Posterior vena cava (tissue), 2 donors: ENCODE measurements around the gene DLG1. TPM values are rescaled to one million over a fixed set of nuclear protein-coding genes. Genes with fewer than 3 reads are reported as not detected.

Source experiments
- DNase-seq: peaks from one replicate; pipeline ENCODE4 v3.0.0-alpha.2; 2020; ENCODE audit warnings: low spot score
- intact Hi-C, 2 donors: fragments of 100-400 bp; cut with DNase I; formaldehyde crosslinking; loops; one replicate each; pipeline versions ENCODE4 v1.14.1 to v1.14.2; 2022 to 2023
- total RNA-seq, 2 donors: library from RNA; stranded (reverse); fragmentation: NEBNext Ultra II Directional; extraction: Animal tissue kit (Norgen Biotek cat#: 25700); gene quantifications; one replicate each; pipeline ENCODE4 v1.2.1, GENCODE V29; 2021
- donor health status: DM: yes; HTN: yes; CAD: no.
- donor health status: DM: yes; HTN: yes; CAD: no.

The DLG1 gene
- total RNA-seq, 2 donors from 2014 or later: 67.9 to 70.3 TPM

GRCh38 chr3:197322149-197322548 lies 23.7 kb upstream of the DLG1 start:
- intact Hi-C loops: no loop called here
- DNase-seq: no peak

GRCh38 chr3:197320582-197320981 lies 22.2 kb upstream of the DLG1 start:
- intact Hi-C loops: no loop called here

GRCh38 chr3:197317250-197317963 lies 19.0 kb upstream of the DLG1 start:
- DNase-seq: no peak

More at GRCh38 chr3:197320582-197320981, 22.2 kb upstream of the DLG1 start:
- DNase-seq: no peak

DNA sequence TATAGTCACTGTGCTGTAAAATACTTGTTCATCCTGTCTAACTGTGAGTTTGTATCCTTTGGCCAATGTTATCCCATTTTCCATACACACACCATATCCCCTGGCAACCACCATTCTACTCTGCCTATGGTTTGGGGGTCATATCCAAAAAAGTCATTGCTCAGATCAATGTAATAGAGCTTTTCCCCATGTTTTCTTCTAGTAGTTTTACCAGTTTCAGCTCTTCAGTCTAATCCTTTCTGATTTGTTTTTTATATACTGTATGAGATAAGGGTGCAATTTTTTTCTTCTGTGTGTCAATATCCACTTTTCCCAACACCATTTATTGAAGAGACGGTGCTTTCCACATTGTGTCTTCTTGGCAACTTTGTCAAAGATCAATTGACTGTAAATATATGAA lies 14.0 kb upstream of the DLG1 start:
- intact Hi-C loops: no loop called here
- no peak for DNase-seq

More at GRCh38 chr3:197317250-197317963, 19.0 kb upstream of the DLG1 start:
- intact Hi-C loops: no loop called here

- intact Hi-C loops: no loop called here
- DNase-seq: no peak
These were observed 13.2 kb upstream of the DLG1 start for GRCh38 chr3:197311591-197311990.

DNA sequence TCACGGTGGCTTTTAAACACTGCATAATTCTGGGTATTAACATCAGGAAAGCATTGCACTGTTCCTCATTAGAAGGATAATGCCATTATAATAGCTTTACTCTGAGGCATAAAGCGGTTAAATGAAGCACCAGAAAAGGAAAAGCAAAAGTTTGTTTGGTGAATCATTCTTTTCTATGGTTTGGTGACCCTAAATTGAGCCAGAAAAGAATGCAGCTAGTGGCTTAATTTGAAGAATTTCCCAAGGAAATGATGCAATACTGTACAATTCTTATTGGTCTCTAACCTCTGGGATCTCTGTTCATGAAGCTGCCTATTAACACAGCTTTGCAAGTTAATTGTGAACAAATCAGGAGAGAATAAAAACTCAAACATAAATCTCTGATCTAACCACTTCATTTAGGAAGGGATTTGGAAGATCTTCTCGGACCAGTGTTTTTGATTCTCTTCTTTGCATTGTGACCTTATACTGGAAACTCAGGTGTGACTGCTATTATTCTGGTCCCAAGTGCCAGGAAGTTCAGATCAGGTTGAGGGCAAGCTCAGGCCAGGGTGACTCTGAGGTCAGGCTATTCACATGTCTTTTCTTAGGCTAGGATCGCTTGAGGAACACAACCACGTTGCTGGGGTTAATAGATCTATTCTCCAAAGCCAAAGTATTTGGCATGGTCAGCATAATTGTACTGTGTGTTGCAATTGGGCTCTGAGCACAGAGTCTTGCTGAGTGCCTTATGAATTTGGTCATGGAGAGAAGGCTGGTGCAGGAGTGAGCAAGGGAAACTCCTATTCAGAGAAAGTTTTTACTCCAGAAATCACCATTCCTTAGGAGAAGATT lies 11.3 kb upstream of the DLG1 start:
- DNase-seq: no peak
- intact Hi-C loops: no loop called here

DNA sequence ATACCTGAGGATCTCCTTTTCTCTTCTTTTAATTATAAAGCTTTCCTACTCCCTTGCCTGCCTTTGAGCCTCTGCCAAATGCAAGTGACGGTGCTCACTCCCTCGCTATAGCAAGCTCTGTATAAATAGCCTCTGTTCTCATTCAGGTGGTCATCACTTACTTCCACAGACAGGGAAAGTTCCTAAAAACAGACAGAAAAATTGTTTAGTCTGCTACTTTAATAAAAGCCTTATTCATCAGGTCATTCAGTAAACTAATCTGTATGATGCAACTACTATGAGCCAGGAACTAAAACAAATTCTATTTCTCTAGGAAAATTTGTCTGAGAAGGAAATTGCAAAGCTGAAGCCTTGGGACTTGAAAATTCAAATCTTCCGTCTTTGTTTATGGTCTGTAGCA lies 10.2 kb upstream of the DLG1 start:
- intact Hi-C loops: no loop called here
- no peak for DNase-seq

DNA sequence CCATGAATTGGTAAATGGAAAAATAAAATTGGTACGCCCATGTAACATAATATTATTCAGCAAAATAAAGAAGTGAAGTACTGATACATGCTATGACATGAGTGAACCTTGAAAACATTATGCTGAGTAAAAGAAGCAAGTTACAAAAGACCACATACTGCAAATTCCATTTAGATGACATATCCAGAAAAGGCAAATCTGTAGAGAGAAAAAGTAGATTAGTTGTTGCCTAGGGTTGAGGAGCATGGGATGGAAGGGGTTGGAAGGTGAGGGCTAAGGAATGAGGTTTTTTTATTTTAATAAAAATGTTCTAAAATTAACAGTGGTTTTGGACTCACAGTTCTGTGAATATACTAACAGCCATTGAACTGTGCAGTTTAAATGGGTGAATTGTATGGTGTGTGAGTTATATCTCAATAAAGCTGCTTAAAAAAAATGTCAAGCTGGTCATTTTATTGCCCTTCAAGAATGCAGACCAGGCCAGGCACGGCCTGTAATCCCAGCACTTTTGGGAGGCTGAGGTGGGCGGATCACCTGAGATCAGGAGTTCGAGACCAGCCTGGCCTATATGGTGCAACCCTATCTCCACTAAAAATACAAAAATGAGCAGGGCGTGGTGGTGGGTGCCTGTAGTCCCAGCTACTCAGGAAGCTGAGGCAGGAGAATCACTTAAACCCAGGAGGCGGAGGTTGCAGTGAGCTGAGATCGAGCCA lies 8.1 kb upstream of the DLG1 start:
- intact Hi-C loops: no loop called here
- DNase-seq: no peak

DNA sequence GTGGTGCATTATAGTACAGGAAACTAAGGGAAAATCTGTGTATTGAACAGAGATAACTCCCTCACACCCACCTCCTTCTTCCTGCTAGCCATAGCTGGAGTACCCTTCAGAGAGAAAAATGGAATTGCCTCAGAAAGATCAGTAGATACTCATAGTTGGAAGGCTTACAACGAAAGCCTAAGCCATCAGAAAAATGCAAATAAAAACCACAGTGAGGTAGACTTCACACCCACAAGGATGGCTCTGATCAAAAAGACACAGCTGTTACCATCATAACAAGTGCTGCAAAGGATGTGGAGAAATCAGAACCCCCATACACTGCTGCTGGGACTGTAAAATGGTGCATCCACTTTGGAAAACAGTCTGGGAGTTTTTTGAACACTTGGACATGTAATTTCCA lies 7.4 kb upstream of the DLG1 start:
- intact Hi-C loops: no loop called here
- DNase-seq: no peak

- DNase-seq: no peak
- intact Hi-C loops: no loop called here
These were observed 5.0 kb upstream of the DLG1 start for GRCh38 chr3:197303452-197303851.

DNA sequence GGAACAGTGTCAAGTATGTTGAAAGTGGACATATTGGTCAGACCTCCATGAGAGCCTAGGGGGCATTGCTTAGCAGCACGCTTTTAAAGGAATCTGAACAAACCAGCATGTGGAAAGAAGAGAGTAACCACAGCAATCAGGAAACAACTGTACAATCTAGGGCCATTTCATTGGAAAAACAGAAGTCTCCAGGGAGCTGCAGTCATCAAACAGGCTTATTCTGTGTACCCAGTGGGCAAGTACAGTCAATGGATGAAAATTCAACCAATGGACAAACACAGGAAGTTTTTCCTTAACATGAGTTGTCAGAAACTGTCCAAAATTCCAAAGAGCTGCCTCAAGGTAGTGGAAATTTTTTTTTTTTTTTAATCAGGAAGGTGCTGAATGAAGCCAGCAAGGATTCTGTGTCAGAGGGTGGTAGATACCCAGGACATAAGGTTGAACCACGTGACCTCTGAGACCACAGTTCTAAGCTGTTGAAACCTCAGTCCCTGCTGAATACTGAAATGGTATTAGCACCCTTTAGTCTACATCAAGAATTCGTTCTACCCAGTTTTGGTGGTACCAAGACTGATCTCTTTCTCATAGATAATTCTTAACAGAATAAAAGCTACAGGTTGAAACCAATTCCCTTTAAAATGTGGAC lies 4.4 kb upstream of the DLG1 start:
- intact Hi-C loops: no loop called here
- no peak for DNase-seq

- intact Hi-C loops: no loop called here
- DNase-seq: no peak
These were observed 3.6 kb upstream of the DLG1 start for GRCh38 chr3:197302033-197302432.

DNA sequence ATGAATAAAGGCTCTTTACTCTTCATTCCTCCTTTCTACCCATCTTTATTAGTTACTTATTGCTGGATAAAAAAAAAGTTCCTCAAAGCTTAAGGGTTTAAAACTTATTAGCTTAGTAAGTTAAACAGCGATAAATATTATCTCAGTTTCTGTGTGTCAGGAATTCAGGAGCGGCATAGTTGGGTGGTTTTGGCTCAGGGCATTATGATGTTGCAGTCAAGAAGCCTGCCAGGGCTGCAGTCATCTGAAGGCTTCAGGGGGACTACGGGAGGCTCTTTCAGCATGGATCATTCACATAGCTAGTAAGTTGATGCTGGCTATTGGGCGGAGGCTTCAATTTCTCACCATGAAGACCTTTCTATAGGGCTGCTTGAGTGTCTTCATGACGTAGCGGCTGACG lies 1.9 kb upstream of the DLG1 start:
- intact Hi-C loops: no loop called here
- DNase-seq: no peak

DNA sequence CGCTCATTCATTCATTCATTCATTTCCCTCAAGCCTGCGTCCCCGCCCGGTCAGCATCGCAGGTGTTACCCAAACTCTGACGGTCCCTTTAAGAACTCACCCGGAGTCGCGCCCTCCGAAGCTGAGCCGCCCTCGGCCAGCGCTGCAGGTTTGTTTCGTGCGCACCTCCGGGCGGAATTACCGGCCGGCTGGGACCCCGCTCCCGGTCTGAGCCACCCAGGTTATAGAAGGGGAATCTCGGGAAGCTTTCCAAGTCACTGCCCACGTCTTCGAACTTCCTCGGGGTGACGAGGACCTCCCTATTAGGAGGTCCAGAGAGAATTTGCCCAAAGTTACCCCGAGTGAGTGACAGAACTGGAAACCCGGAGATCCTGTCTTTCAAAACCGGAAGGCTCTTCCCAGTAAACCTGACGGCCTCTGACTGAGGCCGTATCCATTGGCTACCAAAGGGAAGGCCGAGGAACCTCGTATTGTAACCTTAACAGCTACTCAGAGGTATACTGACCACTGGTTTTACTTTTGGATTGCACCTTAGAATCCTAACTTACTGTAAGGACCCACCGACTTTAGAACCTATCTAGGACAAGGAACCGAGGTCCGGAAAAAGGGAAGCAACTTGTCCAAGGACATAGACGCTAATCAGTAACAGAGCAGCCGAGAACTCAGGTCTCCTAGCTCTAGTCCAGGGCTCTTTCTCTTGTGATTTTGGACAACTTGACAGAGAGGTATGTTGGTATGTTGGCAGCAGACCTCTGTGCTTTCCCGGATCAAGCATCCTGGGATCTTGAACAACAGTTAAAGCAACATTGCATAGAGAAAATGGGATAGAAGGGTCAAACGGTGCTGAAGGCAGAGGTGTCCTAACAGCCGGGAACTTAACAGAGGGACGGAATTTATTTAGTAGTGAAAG lies 788 bp upstream of the DLG1 start:
- intact Hi-C loops: no loop called here
- DNase-seq: peak; percentile 81

GRCh38 chr3:197297476-197298340 lies 704 bp downstream of the DLG1 start:
- intact Hi-C loops: no loop called here
- peak; percentile 96 for DNase-seq

DNA sequence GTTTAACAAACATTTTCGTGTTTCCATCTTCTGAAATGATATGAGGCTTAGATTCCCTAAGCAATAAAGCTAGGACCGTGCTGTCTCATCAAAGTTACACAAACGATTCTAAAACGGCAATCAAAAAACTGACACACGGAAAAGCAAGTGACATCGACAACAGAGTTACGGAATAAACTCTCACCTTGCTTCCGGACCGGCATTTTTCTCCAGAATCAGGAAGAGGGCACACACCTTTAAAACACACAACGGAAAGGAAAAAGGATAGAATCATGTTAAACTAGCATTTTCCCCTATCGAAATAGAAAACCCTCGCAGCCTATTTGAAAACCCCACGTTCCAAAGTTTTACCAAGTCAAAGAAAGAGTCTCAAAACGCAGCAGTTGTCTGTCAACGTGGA lies 1.4 kb downstream of the DLG1 start:
- intact Hi-C loops: no loop called here
- DNase-seq: no peak

GRCh38 chr3:197296545-197296944 lies 1.9 kb downstream of the DLG1 start:
- DNase-seq: no peak
- intact Hi-C loops: no loop called here

GRCh38 chr3:197295871-197296270 lies 2.5 kb downstream of the DLG1 start:
- no peak for DNase-seq
- intact Hi-C loops: no loop called here
